GM19324 (cell line): Measurements from ENCODE around the gene ARHGEF10L.

Source experiments
- ATAC-seq: cut with Tn5 transposase; IDR thresholded peaks from one replicate; pipeline ENCODE4 v1.9.1; 2021; ENCODE audit warnings: mild to moderate bottlenecking, moderate library complexity; ENCODE audit not compliant: unreplicated experiment, low FRiP score

ARHGEF10L gene

DNA sequence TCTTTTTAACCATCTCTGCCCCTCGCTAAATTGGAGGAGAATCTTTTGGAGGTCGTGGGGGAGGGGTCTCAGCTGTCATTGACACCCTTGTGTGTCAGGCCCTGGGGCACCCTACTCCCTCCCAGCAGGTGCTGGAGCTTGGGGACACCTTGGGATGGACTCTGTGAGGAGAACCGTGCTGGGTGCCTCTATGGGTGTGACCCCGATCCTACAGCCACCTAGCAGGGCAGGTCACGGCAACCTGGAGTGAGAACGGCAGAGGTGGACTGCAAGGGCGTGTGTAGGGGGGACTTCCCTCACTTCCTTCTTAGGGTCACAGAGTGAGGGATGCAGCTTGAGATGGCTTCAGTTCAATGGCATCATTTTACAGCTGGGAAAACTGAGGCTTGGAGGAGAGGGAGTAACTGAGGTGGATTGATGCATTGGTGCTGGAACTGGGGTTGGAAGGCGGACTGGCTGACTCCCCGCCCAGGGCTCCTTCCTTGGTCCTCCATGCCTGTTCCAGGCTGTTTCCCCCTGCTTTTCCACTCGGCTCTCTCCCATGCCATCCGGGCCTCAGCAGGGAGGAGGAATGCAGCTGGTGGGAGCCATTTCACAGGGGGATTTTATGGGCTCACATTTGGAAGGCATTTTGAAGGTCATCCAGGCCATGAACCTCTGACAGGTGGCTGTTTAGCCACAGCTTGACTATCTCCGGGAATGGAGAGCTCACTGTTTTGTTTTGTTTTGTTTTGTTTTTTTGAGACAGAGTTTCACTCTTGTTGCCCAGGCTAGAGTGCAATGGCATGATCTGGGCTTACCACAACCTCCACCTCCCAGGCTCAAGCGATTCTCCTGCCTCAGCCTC, 18.8 kb upstream of the ARHGEF10L start:
- no peak for ATAC-seq

DNA sequence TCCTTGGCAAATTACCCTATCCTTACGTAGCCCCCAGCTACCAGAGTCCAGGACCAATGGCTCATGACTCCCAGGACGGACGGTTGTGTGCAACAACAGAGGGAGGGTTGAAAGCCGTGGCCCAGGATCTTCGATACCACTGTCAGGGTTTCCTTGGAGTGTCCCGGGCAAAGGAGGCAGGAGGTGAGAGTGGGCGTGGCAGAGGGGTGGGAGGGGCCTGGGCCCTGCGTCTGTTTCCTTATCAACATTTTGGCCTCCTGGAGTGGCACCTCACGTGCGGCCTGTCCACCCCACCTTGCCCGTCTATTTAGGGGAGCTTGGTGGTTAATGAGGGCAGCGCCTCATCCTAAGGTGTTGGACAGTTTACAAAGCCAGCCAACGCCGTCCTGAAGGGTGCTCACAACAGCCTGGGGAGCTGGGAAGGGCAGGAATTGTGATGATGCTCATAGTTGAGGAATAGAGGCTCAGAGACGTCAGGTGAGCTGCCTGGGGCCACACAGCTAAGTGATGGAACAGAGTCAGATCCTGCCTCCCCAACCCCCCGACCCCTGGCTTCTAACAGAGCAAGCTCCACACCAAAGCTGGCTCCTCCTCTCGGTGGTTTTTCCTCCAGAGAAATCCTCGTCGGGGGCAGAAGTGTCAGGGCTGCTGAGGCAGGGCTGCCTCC, 17.4 kb upstream of the ARHGEF10L start:
- no peak for ATAC-seq

DNA sequence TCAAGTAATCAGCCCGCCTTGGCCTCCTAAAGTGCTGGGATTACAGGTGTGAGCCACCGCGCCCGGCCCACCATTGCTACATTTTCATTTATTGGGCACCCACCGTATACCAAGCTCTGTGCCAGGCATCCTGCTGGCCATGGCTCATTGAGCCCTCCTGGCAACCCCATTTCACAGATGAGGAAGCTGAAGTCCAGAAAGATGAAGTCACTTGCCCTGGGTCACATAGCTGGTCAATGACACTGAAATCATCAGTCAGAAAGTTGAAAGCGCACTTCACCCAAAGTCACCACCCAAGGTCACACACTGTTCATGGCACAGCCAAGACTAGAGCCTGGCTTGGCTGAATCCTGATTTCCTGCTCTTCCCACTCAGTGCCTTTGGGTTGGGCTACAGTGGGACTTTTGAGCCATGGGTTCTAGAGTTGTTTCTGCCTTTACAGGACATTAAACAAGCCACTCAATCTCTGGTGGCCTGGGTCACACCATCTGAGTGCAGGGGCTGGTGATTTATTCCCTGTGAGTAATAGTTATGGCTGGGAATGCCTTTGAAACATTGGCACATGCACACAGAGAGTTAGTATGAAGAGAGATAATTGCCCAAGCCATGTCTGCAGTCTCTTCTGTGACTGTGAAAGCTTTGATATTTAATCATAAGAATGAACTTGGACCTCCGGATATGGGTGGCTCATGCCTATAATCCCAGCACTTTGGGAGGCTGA, 16.0 kb upstream of the ARHGEF10L start:
- no peak for ATAC-seq

DNA sequence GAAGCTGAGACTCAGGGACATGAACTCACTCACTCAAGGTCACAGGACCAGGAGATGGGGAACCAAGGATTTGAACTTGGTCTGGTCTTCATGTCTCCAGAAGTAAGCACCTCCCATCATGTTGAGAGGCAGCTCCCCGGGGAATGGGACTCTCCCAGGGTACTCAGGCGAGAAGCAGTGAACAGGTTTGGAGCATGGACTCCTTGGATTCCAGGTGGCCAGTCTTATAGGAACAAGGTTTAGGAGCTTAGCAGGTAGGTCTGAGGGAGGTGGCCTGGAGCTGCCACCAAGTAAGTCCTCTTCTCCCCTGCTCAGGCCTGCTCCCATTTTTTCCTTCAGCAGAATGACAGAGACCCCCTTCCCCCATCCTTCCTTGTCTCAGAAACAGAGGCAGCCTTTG, 14.9 kb upstream of the ARHGEF10L start:
- no peak for ATAC-seq

DNA sequence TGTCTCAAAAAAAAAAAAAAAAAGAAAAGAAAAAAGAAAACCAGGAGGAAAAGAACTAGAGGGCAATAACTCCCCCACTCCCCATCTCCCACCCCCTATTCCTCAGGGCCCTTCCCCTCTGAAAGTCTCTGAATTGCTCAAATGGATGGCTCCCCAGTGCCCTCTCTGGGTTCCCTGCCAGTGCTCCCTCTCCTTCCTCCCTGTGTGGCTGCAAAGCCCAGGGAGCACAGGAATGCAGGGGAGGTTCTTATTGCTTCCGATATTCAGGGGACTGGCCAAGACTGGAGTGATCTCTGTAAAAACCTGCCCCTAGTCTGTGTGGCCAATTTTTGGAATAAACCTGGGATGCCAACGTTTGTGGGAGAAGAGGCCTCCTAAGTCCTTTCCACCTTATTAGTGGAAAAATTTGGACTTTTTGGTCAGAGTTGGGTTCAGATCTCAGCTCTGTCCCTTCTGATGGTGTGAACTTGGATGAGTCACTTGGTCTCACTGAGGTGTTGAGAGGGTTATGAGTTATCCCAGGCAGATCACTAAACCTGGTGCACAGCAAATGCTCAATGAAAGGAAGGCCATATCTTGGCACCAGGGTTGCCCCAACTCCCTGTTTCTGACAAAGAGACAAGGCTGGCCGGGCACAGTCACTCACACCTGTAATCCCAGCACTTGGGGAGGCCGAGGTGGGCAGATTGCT, 13.4 kb upstream of the ARHGEF10L start:
- ATAC-seq = no peak

DNA sequence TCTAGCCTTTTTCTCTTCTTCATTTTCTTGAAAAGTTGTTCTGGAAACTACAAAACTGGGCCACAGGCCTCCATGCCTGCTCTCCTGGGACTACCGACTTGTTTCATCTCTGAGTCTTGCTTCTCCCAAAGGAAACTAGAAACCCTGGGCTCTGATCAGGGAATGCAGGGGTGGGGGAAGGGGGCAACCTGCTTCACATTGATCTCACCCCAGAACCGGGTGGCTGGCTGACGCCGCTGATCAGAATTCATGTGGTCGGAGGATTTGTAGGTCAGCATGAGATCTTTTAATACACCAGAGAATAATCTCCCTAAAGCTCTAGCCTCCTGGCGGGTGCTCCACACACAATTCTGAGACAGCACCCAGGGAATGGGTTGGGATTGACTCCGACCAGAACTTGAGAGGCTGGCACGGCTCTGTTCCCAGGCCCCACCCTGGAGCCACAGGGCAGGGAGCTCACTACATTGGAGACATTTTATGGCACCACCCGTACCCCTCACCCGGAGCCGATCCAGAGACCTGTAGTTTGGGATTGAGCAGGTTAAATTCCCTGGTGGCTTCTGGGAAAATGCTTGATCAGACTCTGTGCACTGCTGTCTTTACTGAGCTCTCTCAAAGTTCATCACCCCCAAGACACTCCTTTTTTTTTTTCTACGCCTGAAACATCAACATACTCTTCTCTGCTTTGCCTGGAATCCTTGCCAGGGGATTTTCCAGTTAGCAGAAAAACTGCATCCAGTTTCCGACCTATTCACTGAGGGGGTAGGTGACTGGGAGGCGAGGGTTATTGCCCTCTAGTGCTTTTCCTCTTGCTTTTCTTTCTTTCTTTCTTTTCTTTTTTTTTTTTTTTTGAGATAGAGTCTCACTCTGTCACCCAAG, 12.2 kb upstream of the ARHGEF10L start:
- no peak for ATAC-seq

DNA sequence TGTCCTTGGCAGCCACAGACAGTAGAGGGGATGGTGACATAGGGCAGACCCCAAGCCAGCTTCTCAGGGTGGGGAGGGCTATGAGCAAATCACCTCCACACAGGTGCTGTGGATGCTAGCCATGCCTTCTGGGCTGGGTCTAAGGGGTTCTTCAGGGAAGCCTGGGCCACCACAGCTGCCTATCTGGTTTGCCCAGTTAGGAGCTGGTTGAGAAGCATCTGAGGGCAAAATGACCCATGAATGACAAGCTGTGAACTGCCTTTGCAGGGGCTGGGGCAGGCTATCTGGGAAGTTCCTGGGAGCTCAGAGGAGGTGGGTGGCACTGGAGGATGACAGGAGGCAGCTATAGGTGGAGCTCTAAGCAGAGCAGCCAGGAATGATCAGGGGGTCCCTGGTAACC, 10.1 kb upstream of the ARHGEF10L start:
- ATAC-seq = no peak

DNA sequence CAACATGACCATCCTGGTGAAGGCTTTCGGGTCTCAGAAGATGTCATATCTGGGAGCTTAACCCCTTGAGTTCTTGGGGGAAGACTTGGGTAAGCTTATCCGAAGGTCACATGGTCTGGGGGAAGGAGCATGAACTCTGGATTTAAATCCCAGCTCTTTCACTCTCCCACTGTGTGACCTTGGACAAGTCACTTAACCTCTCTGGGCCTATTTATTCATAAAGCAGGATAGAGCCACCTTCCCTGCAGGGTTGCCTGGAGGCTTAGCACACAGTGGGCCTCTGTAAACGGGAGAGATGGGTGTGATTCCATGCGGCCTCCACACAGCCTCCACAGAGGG, 8.2 kb upstream of the ARHGEF10L start:
- ATAC-seq = no peak

DNA sequence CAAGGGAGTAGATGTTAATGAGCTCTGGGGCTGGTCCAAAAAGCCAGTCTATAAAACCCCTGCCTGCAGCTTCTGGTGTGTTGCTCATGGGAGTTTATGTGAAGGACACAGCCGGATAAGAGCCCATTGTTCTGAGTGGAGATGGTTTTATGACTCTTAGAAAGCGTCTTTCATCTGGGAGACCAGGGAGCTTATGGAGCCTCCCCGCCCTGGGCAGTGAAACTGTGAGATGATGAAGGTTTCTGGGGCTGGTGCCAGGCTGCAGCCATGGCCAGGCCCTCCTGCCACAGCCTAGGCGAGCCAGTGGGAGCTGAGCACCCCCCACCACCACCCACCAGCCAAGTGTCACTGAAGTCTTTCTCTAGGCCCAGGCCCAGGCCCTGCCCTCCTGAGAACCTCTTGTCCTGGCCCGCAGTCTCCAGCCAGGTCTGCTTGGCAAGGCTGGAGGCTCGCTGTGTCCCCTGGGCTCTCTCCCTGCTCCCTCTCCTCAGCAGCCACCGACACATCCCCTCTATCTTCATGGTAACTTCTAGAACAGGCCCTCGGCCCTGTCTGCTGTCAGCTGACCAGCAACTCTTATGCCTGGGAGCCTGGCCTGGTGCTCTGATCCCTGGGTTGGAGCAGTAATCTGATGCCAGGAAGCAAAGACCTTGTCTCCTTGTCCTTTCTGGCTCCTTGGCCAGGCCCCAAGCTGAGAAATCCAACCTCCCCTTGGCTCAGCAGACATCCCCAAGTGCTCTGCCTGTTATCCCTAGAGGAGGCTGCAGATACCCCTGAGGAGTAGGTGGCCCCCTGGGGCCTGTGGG, 7.6 kb upstream of the ARHGEF10L start:
- ATAC-seq = no peak

DNA sequence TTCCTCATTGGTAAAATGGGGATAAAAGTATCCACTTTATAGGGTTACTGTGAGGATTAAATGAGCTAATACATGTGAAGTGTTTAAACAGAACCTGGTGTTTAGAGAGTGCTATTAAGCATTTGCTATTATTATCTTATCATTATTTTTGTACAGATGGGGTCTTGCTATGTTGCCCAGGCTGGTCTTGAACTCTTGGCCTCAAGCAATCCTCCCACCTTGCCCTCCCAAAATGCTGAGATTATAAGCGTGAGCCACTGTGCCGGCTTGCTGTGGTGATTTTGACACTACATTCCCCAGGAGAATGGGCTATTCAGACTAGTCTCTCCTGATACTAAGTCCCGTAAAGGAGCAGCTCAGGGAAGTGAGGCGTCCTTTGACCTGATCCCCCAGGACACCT, 6.3 kb upstream of the ARHGEF10L start:
- ATAC-seq = no peak

DNA sequence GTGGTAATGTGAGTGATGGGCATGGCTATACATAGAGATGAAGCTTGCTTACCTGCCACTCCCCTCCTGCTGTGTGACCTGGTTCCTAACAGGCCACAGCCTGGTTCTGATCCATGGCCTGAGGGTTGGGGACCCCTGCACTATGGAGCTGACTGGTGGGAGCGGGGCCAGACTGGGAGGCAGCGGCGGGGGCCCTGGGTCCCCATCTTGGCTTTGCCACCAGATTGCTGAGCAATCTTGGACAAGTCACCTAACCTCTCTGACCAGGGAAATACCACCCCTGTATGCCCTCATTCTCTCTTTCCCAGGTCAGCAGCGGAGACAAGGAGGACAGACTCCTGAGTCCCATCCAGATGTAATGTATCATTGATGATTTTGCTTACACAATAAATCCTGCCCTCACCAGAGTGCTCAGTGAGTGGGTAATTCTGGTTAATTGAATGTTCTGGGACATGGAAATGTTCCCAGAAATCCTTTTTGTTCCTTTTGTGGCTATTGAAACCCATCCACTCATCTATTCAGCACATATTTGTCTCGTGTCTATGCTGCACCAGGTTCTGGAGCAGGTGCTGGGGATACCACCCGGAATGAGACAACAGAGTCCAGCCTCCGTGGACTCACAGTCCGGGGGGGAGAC, 4.1 kb upstream of the ARHGEF10L start:
- no peak for ATAC-seq

DNA sequence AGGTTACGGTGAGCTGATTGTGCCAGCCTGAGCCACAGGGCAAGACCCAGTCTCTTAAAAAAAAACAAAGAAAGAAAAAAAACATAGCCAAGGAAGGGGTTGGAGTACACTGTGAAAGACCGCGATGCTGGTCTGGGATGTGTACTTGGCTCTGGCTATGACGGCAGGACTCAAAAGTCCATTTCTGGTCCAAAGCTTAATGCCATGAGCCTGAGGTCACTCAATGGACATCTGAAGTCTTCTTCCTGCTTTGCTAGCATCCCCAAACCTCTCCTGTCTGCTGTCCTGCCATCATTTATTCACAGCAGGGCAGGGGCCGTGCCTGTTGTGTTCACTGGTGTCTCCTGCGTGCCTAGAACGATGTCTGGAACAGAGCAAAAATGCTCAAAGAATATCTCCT, 1.5 kb upstream of the ARHGEF10L start:
- no peak for ATAC-seq

DNA sequence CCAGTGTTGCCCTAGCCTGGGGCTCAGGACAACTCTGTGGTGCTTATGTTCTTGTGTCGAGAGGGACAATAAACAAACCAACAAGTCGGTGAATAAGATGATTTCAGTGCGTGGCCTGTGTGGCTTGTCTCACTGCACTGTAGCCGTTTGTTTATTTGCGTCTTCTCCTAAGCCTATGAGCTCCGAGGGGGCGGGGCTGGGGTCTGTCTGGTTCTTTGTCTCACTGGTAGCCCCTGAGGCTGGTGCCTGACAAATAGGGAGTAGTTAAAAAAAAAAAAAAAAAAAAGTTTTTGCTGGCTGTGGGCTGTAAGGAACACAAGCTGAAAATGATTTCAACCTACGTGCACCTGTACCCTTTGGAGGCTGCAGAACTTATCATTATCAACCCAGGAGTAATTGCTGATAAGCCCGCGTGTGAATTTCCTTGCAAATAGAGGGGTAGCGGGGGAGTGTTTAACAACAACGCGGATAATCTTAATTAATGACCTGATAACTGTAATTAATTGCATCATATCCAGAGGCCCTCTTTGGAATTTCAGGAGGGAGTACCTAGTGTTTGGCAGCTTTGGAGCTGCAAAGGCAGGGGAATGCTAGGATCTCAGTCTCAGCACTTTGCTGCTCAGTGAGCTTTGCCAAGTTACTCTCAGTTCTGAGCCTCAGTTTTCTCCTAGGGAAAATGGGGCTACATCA, 925 bp upstream of the ARHGEF10L start:
- ATAC-seq = no peak

DNA sequence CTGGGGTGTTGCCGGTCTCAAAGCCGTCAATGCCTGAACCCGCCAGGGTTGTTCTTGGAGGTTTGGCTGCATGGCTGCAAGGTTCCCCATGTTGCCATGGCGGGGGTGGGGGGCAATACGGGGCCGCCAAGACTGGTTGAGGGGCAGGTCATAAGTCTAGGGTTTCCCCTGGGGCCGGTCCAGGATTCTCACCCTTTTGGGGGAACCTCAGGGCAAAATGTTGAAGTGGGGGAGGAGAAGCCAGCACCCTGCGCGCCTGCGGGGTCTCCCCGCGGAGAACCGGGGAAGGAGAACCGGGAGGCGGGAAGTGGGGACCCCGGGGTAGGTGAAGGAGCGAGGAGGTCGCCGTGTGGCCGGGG, 401 bp upstream of the ARHGEF10L start:
- no peak for ATAC-seq

DNA sequence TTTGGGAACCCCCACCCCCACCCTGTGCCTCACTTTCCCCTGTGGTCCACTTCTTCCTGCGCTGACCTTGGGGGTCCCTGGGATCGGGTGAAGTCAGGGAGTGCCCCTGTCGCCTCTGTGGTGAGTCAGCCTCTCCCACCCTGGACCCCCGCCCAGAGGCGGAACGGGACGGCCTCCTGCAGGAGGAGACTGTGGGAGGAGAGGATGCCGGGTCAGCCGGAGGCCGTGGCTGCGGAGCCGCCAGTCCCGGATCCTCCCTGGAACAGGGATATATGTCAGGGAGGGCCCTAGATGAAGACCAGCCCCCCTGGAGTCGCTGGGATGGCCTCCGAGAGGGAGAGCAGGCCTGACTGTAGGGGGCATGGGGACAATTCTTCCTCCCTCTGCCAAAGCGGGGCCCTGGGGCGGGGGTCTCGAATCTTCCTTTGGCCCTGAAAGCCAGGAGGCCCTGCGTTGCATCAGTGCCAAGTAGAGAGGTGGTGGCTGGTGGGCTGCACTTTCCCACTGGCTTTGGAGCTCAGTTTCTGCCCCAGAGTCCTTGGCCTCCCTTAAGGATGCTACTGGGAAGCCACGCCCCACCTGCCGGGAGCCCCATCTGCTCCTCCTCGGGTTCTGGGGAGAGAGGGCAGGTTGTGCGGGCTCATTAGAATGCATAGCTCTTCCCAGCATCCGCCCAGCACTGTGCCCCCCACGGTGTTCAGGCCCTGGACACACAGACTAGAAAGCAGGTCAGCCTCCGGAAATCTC, 930 bp downstream of the ARHGEF10L start:
- ATAC-seq = no peak

DNA sequence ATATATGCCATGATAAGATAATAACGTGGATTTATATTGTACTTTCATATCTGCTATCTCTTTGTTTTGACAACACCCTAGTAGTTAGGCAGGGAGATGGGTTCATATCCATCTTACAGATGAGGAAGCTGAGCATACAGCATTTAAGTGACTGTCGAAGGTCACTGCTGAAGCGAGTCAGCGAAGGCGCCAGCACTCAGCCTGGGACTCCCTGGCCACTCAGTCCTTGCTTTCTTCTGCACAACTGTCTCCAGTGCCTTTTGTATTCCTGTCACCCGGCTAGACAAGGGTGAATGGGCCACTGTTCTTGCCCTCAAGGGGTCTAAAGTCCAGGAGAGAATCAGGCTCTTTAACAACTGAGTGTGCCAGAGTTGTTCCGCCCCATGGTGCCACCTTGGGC, 3.1 kb downstream of the ARHGEF10L start:
- no peak for ATAC-seq

DNA sequence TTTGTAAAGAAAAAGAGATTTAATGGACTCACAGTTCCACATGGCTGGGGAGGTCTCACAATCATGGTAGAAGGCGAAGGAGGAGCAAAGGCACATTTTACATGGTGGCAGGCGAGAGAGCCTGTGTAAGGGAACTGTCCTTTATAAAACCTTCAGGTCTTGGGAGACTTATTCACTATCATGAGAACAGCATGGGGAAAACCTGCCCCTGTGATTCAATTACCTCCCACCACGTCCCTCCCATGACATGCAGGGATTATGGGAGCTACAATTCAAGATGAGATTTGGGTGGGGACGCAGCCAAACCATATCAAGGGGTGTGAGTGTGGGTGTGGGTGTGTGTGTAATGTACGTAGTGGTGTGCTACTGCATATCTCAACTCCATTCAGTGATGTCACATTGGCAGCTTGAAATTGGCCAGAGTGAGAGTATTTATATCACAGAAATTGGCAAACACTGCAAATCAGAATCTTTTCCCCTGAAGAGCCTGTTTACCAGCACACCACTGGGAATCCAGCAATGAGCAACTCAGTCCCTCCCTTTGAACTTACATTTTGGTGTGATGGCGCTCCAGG, 5.4 kb downstream of the ARHGEF10L start:
- no peak for ATAC-seq
